HS-5 (cell line): ENCODE results near the gene FOXE3.
A peak's percentile ranks its signal among the peaks of the same experiment; 100 is the strongest.

Source experiments
- DNase-seq: peaks from one replicate; pipeline ENCODE4 v3.0.0-alpha.2; 2012; ENCODE audit warnings: low read depth

Gene FOXE3

GRCh38 chr1:47435506-47436303 lies 19.6 kb downstream of the FOXE3 start:
- no peak for DNase-seq

- peak; percentile 30 for DNase-seq
Measured at GRCh38 chr1:47436304-47436978, 20.4 kb downstream of the FOXE3 start.

GRCh38 chr1:47436979-47437446 lies 20.9 kb downstream of the FOXE3 start:
- no peak for DNase-seq

- DNase-seq: peak; percentile 66
Measured at GRCh38 chr1:47437447-47438164, 21.5 kb downstream of the FOXE3 start, which contains the start of gene FOXD2. FOXD2 (plus strand) TSS chr1:47438044; CDS start chr1:47438136, 92 bp downstream.

GRCh38 chr1:47438165-47439016 lies 22.3 kb downstream of the FOXE3 start:
- DNase-seq: no peak

- no peak for DNase-seq
Measured at GRCh38 chr1:47439017-47439818, 23.1 kb downstream of the FOXE3 start.

GRCh38 chr1:47439819-47440598 lies 23.9 kb downstream of the FOXE3 start:
- DNase-seq: no peak

- no peak for DNase-seq
Measured at GRCh38 chr1:47440599-47441081, 24.6 kb downstream of the FOXE3 start.

- DNase-seq: no peak
Measured at GRCh38 chr1:47441450-47442106, 25.5 kb downstream of the FOXE3 start.

GRCh38 chr1:47442202-47442601 lies 26.1 kb downstream of the FOXE3 start:
- no peak for DNase-seq

- no peak for DNase-seq
Measured at GRCh38 chr1:47442842-47443529, 26.9 kb downstream of the FOXE3 start.

- DNase-seq: no peak
Measured at GRCh38 chr1:47443530-47444296, 27.6 kb downstream of the FOXE3 start.

GRCh38 chr1:47444297-47444561 lies 28.1 kb downstream of the FOXE3 start:
- no peak for DNase-seq

- DNase-seq: no peak
Measured at GRCh38 chr1:47444562-47445465, 28.7 kb downstream of the FOXE3 start.

GRCh38 chr1:47445823-47446550 lies 29.9 kb downstream of the FOXE3 start:
- DNase-seq: no peak

GRCh38 chr1:47448462-47449222 lies 32.6 kb downstream of the FOXE3 start:
- no peak for DNase-seq
